COR-L47 (cell line): Measurements from ENCODE around the gene CFAP77.

Source experiments
- DNase-seq: peaks from one replicate; lab custom pipeline; 2025; lab: John Stamatoyannopoulos, UW

CFAP77 gene

GRCh38 chr9:132451276-132451675 lies 41.3 kb downstream of the CFAP77 start:
- no peak for DNase-seq

GRCh38 chr9:132456241-132456640 lies 46.2 kb downstream of the CFAP77 start:
- DNase-seq = no peak

- no peak for DNase-seq
Measured at GRCh38 chr9:132457504-132458236, 47.7 kb downstream of the CFAP77 start.

GRCh38 chr9:132458432-132458831 lies 48.4 kb downstream of the CFAP77 start:
- no peak for DNase-seq

GRCh38 chr9:132459661-132460060 lies 49.6 kb downstream of the CFAP77 start:
- DNase-seq = no peak

- DNase-seq = no peak
Measured at GRCh38 chr9:132460240-132460639, 50.2 kb downstream of the CFAP77 start.

GRCh38 chr9:132461281-132461896 lies 51.4 kb downstream of the CFAP77 start:
- DNase-seq = no peak

GRCh38 chr9:132461971-132462370 lies 52.0 kb downstream of the CFAP77 start:
- DNase-seq = no peak

GRCh38 chr9:132464547-132464946 lies 54.5 kb downstream of the CFAP77 start:
- no peak for DNase-seq

GRCh38 chr9:132465131-132465635 lies 55.2 kb downstream of the CFAP77 start:
- no peak for DNase-seq

GRCh38 chr9:132472199-132472598 lies 62.2 kb downstream of the CFAP77 start:
- peak; percentile 90 for DNase-seq

GRCh38 chr9:132472599-132472998 lies 62.6 kb downstream of the CFAP77 start:
- DNase-seq = peak; percentile 51

GRCh38 chr9:132474253-132474652 lies 64.2 kb downstream of the CFAP77 start:
- DNase-seq = no peak

GRCh38 chr9:132478353-132479050 lies 68.5 kb downstream of the CFAP77 start:
- DNase-seq = no peak

GRCh38 chr9:132479733-132480132 lies 69.7 kb downstream of the CFAP77 start:
- no peak for DNase-seq

- no peak for DNase-seq
Measured at GRCh38 chr9:132481053-132481849, 71.2 kb downstream of the CFAP77 start.

GRCh38 chr9:132482196-132482813 lies 72.3 kb downstream of the CFAP77 start:
- no peak for DNase-seq

- DNase-seq = peak; percentile 68
Measured at GRCh38 chr9:132485393-132485792, 75.4 kb downstream of the CFAP77 start.

- DNase-seq = no peak
Measured at GRCh38 chr9:132486706-132487350, 76.8 kb downstream of the CFAP77 start.

GRCh38 chr9:132487351-132487791 lies 77.4 kb downstream of the CFAP77 start:
- no peak for DNase-seq

- no peak for DNase-seq
Measured at GRCh38 chr9:132487980-132488535, 78.0 kb downstream of the CFAP77 start.
